Measurements from ENCODE around the gene SMARCA2.

DNA sequence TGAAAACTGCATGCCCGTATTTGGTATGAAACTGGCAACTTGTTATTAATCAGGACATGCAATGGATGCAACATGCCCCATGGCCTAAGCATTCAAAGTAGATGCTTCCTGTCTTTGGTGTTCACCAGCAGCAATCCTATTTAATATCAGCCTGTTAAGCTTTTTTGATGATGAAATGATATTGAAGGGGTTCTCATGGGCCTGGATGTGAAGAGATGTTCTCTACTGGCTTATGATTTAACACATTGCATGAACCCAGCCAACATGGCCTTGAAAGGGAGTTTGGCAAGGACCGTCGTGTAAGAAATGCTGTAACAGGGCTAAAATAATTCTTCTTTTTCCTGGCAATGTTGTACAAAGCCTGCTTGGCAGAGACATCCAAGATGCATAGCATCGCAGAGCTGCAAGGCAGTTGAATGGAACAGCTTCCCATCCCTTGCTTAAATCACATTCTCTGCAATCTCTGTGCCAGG, 111.2 kb downstream of the SMARCA2 start:
- TF ChIP-seq EP300 (IDR thresholded peaks at IDR 0.05) (no peak), POLR2A (IDR thresholded peaks at IDR 0.05) (no peak)

Measured in upper lobe of left lung (tissue), 4 donors.